K562 (cell line): Measurements from ENCODE around the gene PMVK. TPM values are rescaled to one million over a fixed set of nuclear protein-coding genes. Genes with fewer than 3 reads are reported as not detected.

Experiments used
- ATAC-seq: fragments of 200-7000 bp; cut with Tn5 transposase; 3 replicates; pipeline ENCODE4 v1.9.1; 2020; ENCODE audit warnings: moderate library complexity
- BruUV-seq: library from RNA; stranded (reverse); fragments of 400-500 nt; replicated peaks from 2 replicates; lab custom pipeline; 2021; lab: Mats Ljungman, UMichigan
- CTCF ChIA-PET: fragments of 300-600 bp; formaldehyde crosslinking; extraction: SDS; loops from one replicate; lab custom pipeline; 2021; ENCODE audit warnings: low intra/inter-chr PET ratio; lab: Yijun Ruan, JAX
- POLR2A ChIA-PET: fragments of 300-600, 350-650 bp; sonication (Branson Sonifier 250); formaldehyde crosslinking; extraction: SDS; loops from one replicate; lab custom pipeline; 2021; ENCODE audit warnings: antibody characterized with exemption, inconsistent platforms; lab: Yijun Ruan, JAX
- DNase-seq, 4 experiments: peaks; one replicate each; pipeline versions ENCODE4 v3.0.0 to v3.0.0-alpha.2; 2011 to 2018; ENCODE audit warnings: low spot score in 3 of 4, mixed read lengths in 3 of 4; ENCODE audit errors: extremely low read depth in 1 of 4
- FAIRE-seq: peaks from 2 replicates; lab custom pipeline; 2011; peaks lifted over from hg19 to GRCh38; lab: Jason Lieb, UNC
- H2AFZ ChIP-seq: 2 replicates; pipeline ENCODE4 v1.6.0; 2011; ENCODE audit warnings: low read depth, low read length, control low read depth, inconsistent platforms
- H3K27ac ChIP-seq: fragments of 200-600 bp; 3 replicates; pipeline ENCODE4 v1.8.0; 2011; ENCODE audit warnings: low read depth, mild to moderate bottlenecking, control low read depth, inconsistent platforms, low read length, moderate library complexity, mixed read lengths; ENCODE audit errors: extremely low read depth
- H3K27me3 ChIP-seq, 2 experiments: fragments of 300-600 bp in 1 of 2; 2 replicates in 1 of 2; 3 replicates in 1 of 2; pipeline versions ENCODE4 v1.6.0 to v1.8.0; 2011; ENCODE audit warnings: inconsistent platforms in 2 of 2, low read length in 2 of 2, mild to moderate bottlenecking in 1 of 2, mixed read lengths in 1 of 2, moderate library complexity in 1 of 2; ENCODE audit not compliant: control insufficient read depth in 2 of 2, insufficient read depth in 2 of 2
- H3K36me3 ChIP-seq: fragments of 300-600 bp; 3 replicates; pipeline ENCODE4 v1.8.0; 2011; ENCODE audit warnings: mild to moderate bottlenecking, low read length, inconsistent platforms; ENCODE audit not compliant: control insufficient read depth, insufficient read depth
- H3K4me1 ChIP-seq, 2 experiments: fragments of 200-600 bp in 1 of 2; replicated peaks in 1 of 2; 2 replicates in 1 of 2; 3 replicates in 1 of 2; pipeline versions ENCODE4 v1.5.1 to v1.8.0; 2011; ENCODE audit warnings: inconsistent platforms in 2 of 2, low read length in 2 of 2, mild to moderate bottlenecking in 1 of 2, mixed read lengths in 1 of 2, moderate library complexity in 1 of 2; ENCODE audit not compliant: control insufficient read depth in 2 of 2, insufficient read depth in 2 of 2
- H3K4me2 ChIP-seq: 2 replicates; pipeline ENCODE4 v1.6.1; 2011; ENCODE audit warnings: low read length, control low read depth, inconsistent platforms, mixed read lengths; ENCODE audit not compliant: insufficient read depth
- H3K4me3 ChIP-seq: fragments of 200-600 bp; sonication (generic), shearing (Covaris generic); 2 replicates; pipeline ENCODE4 v1.5.1; 2016; ENCODE audit warnings: control low read depth, inconsistent platforms
- H3K79me2 ChIP-seq: fragments of 200-600 bp; 3 replicates; pipeline ENCODE4 v1.8.0; 2011; ENCODE audit warnings: low read length, inconsistent platforms; ENCODE audit not compliant: control insufficient read depth, insufficient read depth
- H3K9ac ChIP-seq, 2 experiments: 2 replicates each; pipeline versions ENCODE4 v1.6.0 to v1.6.1; 2011; ENCODE audit warnings: low read depth in 2 of 2, low read length in 2 of 2, control low read depth in 1 of 2, inconsistent platforms in 1 of 2, mild to moderate bottlenecking in 1 of 2, mixed read lengths in 1 of 2; ENCODE audit not compliant: insufficient read depth in 1 of 2
- H3K9me1 ChIP-seq: one replicate; pipeline ENCODE4 v1.6.0; 2011; ENCODE audit warnings: inconsistent platforms, mild to moderate bottlenecking, low read length, moderate library complexity; ENCODE audit not compliant: control insufficient read depth, insufficient read depth
- H3K9me3 ChIP-seq: replicated peaks from 2 replicates; pipeline ENCODE4 v1.5.1; 2011; ENCODE audit warnings: low read depth, low read length, inconsistent platforms; ENCODE audit not compliant: control insufficient read depth, insufficient read depth
- H4K20me1 ChIP-seq: replicated peaks from 2 replicates; pipeline ENCODE4 v1.6.1; 2011; ENCODE audit warnings: low read length, inconsistent platforms, mixed read lengths; ENCODE audit not compliant: control insufficient read depth, insufficient read depth
- HDAC1 ChIP-seq, 2 experiments: fragments of 450-650 bp; IDR thresholded peaks; 2 replicates each; pipeline ENCODE4 v1.6.1; 2016 to 2017; ENCODE audit warnings: inconsistent platforms in 1 of 2, mild to moderate bottlenecking in 1 of 2, moderate library complexity in 1 of 2
- HDGF ChIP-seq: fragments of 450-650 bp; IDR thresholded peaks from 2 replicates; pipeline ENCODE4 v1.6.1; 2016
- STAT5A ChIP-seq: IDR thresholded peaks from 2 replicates; pipeline ENCODE4 v1.6.1; 2012; ENCODE audit warnings: low read length, inconsistent platforms, borderline replicate concordance
- ZEB2 ChIP-seq: fragments of 450-650 bp; IDR thresholded peaks from 2 replicates; pipeline ENCODE4 v1.6.1; 2016
- ZNF24 ChIP-seq: fragments of 450-650 bp; IDR thresholded peaks from 2 replicates; pipeline ENCODE4 v1.6.1; 2016
- ZNF79 ChIP-seq: fragments of 250-450 bp; sonication (Bioruptor Pico); IDR thresholded peaks from 2 replicates; pipeline ENCODE4 v1.4.0; 2020; ENCODE audit warnings: low read depth, mild to moderate bottlenecking, moderate library complexity
- WGBS: fragments of 100-300 bp; shearing (Covaris generic); methylation state at CpG from one replicate; pipeline ENCODE4 v1.1.6; 2016; ENCODE audit warnings: low coverage, mixed read lengths; ENCODE audit not compliant: insufficient coverage; ENCODE audit errors: missing lambda C conversion rate; 5-methylcytosine and 5-hydroxymethylcytosine counted together
- in situ Hi-C: fragments of 300-500 bp; cut with MboI; formaldehyde crosslinking; loops from 4 replicates; pipeline ENCODE4 v1.15.0; 2018; ENCODE audit warnings: inconsistent platforms, mixed read lengths
- intact Hi-C: fragments of 100-400 bp; cut with micrococcal nuclease; formaldehyde crosslinking; loops from 2 replicates; pipeline ENCODE4 v1.14.2; 2022
- polyA plus RNA-seq, 8 experiments: library from polyadenylated mRNA; depleted of rRNA in 4 of 8; stranded (reverse) in 5 of 8; unstranded in 3 of 8; fragments of >200 nt; fragmentation: Nextera tagmentation in 2 of 8; fragmentation: Illumina TruSeq in 1 of 8; extraction: Ambion mirVana in 2 of 8; extraction: Trizol in 1 of 8; gene quantifications; 2 replicates each; pipeline versions ENCODE4 v1.2.1 to v1.2.3, GENCODE V29; 2011 to 2014; ENCODE audit warnings: inconsistent platforms in 1 of 8, missing spikeins in 1 of 8
- total RNA-seq, 7 experiments: library from RNA; depleted of rRNA in 6 of 7; stranded (reverse); fragments of >200 nt in 6 of 7; fragmentation: Illumina TruSeq in 2 of 7; extraction: Trizol in 2 of 7; gene quantifications; 2 replicates each; pipeline versions ENCODE4 v1.2.1 to v1.2.3, GENCODE V29; 2011 to 2021; ENCODE audit warnings: low replicate concordance in 1 of 7
- TF ChIP-seq, protein P1 (sequence below), 2 experiments: fragments of 450-650 bp; formaldehyde crosslinking in 1 of 2; IDR thresholded peaks; 2 replicates each; pipeline versions ENCODE4 v1.4.0 to v1.6.1; 2014 to 2020; ENCODE audit warnings: mild to moderate bottlenecking in 2 of 2, borderline replicate concordance in 1 of 2, low read depth in 1 of 2
- TF ChIP-seq, protein P2 (sequence below): IDR thresholded peaks from 2 replicates; pipeline ENCODE4 v1.6.1; 2012; ENCODE audit warnings: low read depth, low read length, improper control_type of control experiment, borderline replicate concordance

The PMVK gene
- total and polyA plus RNA-seq, 9 of the 15 experiments (the other 6 are each of a cell fraction or from before 2014, with no cell fraction given) = 1.1 to 15.3 (median 6.3) TPM

DNA sequence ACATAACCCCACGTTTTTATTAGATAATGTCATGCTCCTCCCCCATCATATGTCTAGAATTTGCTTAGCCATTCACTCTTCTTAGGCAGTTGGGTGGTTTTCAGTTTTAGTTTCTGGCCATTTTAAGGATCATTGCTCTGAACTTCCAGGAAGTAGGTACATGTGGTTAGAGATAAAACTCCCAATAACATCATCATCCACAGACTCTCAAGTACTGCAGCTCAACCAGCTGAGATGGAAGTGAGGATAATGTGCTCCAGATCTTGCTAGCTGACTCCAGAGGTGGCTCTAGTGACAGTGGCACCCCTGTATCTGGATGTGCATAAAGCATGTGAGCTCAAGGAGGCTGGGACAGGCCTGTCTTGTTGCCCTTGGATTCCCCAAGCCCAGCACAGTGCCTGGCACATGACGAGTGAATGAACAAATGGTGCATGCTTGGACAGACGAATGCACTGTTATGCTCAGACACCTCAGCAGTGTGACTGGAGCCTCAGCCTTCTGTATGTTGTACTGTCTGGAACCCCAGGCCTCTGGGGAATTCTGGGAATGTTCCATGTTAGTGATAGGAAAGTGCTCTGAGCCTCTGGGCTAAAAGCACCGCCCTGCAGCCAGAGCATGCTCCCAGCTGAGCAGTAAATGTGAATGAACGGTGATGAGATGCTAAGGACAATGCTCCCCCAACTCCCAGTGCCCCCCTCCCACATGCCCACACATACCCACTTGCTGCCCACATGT is 50.1 kb downstream of the PMVK start:
- peak overlapping the region; percentile 35 for H3K4me2 ChIP-seq
- FAIRE-seq = peak; percentile 80
- H3K4me1 ChIP-seq = peaks cover 28 to 52% of the 10 kb centered on the region in 2 experiments
- 0 out of 5 replicates have a peak, but pooled peaks cover 0 to 4% of the 10 kb centered on the region in 2 experiments for H3K27me3 ChIP-seq
- no peaks in the 10 kb centered on the region for H3K36me3 ChIP-seq
- CTCF ChIA-PET = no interaction called here
- no peaks in the 10 kb centered on the region for H3K9me3 ChIP-seq
- peaks cover 3% of the 10 kb centered on the region for H3K9me1 ChIP-seq
- BruUV-seq = no TSS peak
- in situ Hi-C loops = no loop called here
- 31% methylated on average over 5 of the region's 5 CpGs for WGBS
- peak overlapping the region in 1 of 2 experiments; percentile 8; a peak in 2 of 4 replicates for H3K9ac ChIP-seq
- H2AFZ ChIP-seq = peak overlapping the region; percentile 66
- no peaks in the 10 kb centered on the region for H3K79me2 ChIP-seq
- DNase-seq = peak in 1 of 4 experiments; percentile 74
- POLR2A ChIA-PET = interaction anchor here (0.7 to 1.1 kb wide), 3 partner anchors 50 to 176 kb away, joined by 3 read pairs; partner anchors contain the start of gene PMVK
- intact Hi-C loops = no loop called here
- peak; percentile 70 for ATAC-seq
- no peaks in the 10 kb centered on the region for H4K20me1 ChIP-seq
- no peak overlapping the region for H3K4me3 ChIP-seq
- H3K27ac ChIP-seq = peak overlapping the region; percentile 21; the same call in 2 of the 3 replicates
- peak; percentile 56; the same call in 1 of the 2 replicates for TF ChIP-seq STAT5A
- TF ChIP-seq ZNF24 = 0 out of 2 replicates have a peak, but pooled peaks have one; percentile 15
- TF ChIP-seq ZEB2 = 0 out of 2 replicates have a peak, but pooled peaks have one; percentile 34
- peak in 1 of 2 experiments; percentile 60; a peak in 2 of 4 replicates for TF ChIP-seq HDAC1 (IDR thresholded peaks at IDR 0.05)
- TF ChIP-seq ZNF79 (CRISPR knock-in tag) = no peak
- TF ChIP-seq HDGF = no peak
- TF ChIP-seq, protein P1, sequence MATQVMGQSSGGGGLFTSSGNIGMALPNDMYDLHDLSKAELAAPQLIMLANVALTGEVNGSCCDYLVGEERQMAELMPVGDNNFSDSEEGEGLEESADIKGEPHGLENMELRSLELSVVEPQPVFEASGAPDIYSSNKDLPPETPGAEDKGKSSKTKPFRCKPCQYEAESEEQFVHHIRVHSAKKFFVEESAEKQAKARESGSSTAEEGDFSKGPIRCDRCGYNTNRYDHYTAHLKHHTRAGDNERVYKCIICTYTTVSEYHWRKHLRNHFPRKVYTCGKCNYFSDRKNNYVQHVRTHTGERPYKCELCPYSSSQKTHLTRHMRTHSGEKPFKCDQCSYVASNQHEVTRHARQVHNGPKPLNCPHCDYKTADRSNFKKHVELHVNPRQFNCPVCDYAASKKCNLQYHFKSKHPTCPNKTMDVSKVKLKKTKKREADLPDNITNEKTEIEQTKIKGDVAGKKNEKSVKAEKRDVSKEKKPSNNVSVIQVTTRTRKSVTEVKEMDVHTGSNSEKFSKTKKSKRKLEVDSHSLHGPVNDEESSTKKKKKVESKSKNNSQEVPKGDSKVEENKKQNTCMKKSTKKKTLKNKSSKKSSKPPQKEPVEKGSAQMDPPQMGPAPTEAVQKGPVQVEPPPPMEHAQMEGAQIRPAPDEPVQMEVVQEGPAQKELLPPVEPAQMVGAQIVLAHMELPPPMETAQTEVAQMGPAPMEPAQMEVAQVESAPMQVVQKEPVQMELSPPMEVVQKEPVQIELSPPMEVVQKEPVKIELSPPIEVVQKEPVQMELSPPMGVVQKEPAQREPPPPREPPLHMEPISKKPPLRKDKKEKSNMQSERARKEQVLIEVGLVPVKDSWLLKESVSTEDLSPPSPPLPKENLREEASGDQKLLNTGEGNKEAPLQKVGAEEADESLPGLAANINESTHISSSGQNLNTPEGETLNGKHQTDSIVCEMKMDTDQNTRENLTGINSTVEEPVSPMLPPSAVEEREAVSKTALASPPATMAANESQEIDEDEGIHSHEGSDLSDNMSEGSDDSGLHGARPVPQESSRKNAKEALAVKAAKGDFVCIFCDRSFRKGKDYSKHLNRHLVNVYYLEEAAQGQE (IDR thresholded peaks at IDR 0.05; ENCODE audit: borderline replicate concordance) = peak; percentile 65
- TF ChIP-seq, protein P1 (CRISPR knock-in tag; IDR thresholded peaks at IDR 0.05; ENCODE audit: low read depth) = no peak
- TF ChIP-seq, protein P2, sequence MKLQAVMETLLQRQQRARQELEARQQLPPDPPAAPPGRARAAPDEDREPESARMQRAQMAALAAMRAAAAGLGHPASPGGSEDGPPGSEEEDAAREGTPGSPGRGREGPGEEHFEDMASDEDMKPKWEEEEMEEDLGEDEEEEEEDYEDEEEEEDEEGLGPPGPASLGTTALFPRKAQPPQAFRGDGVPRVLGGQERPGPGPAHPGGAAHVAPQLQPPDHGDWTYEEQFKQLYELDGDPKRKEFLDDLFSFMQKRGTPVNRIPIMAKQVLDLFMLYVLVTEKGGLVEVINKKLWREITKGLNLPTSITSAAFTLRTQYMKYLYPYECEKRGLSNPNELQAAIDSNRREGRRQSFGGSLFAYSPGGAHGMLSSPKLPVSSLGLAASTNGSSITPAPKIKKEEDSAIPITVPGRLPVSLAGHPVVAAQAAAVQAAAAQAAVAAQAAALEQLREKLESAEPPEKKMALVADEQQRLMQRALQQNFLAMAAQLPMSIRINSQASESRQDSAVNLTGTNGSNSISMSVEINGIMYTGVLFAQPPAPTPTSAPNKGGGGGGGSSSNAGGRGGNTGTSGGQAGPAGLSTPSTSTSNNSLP = 0 out of 2 replicates have a peak, but pooled peaks have one; percentile 38
